CD4-positive, alpha-beta T cell treated with Interleukin-15 for 4 hours (primary cell): ENCODE results near the gene CCDC34.
"Not testable (repeated sequence)": the region's sequence is repeated elsewhere in the genome, so short reads cannot be mapped to it uniquely, and the experiment has no call there.

Experiments used
- DNase-seq: peaks from one replicate; pipeline ENCODE4 v3.0.0-alpha.2; 2020; ENCODE audit warnings: low spot score

The CCDC34 gene

GRCh38 chr11:27321340-27321739 lies 41.7 kb downstream of the CCDC34 start:
- not testable (repeated sequence) for DNase-seq

DNA sequence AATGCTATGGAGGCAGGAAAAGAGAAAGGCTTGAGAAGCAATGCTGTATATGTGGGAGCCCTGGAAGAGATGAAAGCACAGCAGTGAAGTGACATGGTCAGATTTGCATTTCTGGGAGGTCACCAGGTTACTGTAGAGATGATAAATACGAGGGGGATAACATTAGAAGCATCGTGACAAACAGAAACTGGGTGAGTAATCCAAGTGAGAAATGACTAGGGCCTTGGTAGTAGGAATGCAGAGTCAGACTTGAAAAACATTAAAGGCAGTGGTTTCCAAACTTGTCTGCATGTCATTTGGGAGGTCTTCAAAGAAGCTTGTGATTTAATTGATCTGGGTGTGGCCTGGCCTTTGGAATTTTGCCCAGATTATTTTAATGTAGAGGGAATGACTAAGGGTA lies 43.9 kb downstream of the CCDC34 start:
- no peak for DNase-seq

GRCh38 chr11:27317751-27318150 lies 45.3 kb downstream of the CCDC34 start:
- no peak for DNase-seq

GRCh38 chr11:27315836-27316235 lies 47.2 kb downstream of the CCDC34 start:
- no peak for DNase-seq

DNA sequence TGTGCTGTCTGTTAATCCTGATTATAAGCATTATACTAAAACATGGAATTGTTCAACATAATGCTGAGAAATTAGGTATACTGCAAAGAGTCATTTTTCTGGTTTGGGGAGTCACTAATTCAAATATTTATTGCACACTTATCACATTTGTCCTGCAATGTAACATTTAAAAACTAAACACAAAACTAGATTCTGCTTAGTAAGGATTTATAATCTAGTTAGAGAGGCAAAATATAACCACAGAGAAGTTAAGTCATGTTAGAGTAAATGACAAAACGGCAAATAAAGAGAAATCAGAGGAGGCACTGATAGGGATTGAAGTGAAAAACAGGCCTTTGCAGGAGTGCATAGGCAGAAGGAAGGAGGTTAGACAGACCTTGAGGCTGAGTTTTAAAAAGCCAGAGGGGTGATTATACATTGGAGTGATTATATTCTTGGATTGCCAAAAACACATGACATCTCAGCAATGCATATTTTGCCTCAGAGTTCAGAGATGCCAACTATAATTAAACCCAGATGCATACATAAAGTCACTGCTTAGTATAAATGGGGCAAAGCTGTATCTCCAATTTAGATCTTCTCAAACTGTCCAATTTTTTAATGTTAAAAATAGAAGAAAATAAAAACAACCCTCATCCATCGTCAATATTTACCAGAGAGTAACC lies 49.7 kb downstream of the CCDC34 start:
- DNase-seq, result no peak

- no peak for DNase-seq
Observed at GRCh38 chr11:27312110-27312509, 50.9 kb downstream of the CCDC34 start.

GRCh38 chr11:27310707-27311106 lies 52.3 kb downstream of the CCDC34 start:
- no peak for DNase-seq

DNA sequence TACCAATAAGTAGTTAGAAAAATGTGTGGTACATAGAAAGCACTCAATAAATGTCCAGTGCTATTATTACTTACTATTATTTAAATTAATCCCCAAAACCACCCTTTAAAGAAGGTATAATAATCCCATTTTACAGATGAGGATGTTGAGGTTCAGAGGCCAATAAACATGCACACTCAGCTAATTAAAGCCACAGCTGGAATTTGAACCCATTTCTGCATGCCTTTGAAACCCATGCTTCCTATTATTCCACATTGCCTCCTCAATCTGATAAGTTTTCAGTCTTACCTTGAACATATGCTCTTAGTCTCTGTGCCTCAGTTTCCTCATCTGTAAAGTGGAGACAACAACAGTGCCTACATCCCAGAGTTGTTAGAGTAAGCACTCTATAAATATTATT lies 52.8 kb downstream of the CCDC34 start:
- no peak for DNase-seq

DNA sequence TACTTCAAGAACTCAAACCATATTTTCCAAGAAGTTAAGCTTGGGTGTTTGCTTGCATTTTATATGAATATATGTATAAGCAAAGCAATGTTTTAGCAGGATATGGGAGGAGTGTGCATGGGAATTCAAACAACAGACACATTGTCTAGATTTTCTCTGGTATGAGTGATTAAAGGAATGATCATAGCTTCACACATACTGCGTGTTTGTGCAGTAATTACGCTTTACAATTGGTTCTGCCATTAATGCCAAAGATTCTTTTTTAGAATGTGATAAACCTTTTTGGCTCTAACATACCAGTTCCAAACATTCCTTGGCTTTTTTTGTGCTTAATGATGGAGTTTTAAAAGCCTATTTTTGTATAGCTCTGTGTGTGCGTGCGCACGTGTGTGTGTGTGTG lies 54.0 kb downstream of the CCDC34 start:
- DNase-seq, result no peak

DNA sequence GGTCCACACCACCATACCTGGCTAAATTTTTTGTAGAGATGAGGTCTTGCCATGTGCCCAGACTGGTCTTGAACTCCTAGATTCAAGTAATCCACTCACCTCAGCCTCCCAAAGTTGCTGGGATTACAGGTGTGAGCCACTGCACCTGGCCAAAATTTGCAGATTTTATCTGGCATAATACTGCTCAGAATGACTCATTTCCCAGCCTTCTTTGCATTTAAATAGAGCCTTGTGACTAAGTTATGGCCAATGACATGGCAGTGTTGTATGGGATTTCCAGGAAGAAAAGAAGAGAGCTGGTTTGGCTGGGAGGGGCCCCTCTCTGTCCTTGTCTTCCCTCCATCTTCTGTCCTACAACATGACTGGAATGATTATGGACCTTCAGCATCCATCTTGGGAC lies 55.8 kb downstream of the CCDC34 start:
- DNase-seq, result no peak

- DNase-seq, result no peak
Observed at GRCh38 chr11:27305751-27306150, 57.3 kb downstream of the CCDC34 start.

DNA sequence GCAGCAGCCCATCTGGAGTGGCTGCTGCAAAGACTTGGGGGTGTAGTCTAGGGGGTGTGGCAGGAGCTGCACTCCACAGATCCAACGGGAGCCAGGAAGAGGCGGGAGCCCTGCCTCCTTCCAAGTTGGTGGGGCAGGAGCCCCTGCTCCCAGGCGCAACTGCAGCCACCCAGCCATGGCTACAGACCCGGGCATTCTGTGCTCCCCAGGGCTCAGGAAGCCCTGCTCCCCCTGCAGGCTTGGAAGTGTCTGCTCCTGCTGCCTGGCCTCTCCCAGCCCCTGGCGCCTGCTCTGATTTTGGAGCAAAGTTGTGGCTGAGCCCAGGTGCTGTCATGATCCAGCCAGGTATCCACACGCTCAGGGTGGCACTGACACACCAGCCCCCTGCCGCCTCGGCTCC lies 58.5 kb downstream of the CCDC34 start:
- DNase-seq, result no peak

GRCh38 chr11:27303903-27304302 lies 59.1 kb downstream of the CCDC34 start:
- DNase-seq, result no peak

GRCh38 chr11:27300974-27301373 lies 62.0 kb downstream of the CCDC34 start:
- no peak for DNase-seq

DNA sequence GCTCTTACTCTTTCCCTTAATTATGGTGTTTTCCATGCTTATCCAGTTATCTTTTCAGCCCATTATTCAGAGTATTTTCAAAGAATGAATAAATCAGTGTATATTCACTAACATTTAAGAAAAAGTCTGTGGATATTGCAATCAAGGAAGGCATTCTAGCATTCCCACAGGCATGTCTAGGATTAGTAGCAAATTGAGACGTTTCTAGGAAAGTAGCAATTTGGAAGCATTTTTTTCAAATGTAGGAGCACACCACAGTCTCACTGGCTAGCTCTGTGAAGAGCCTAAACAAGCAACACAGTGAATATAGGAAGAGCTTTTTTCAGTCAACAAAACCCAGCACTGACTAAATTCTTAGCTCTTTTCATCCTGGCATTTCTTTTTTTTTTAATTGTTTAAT lies 65.4 kb downstream of the CCDC34 start:
- DNase-seq, result no peak

- DNase-seq, result no peak
Observed at GRCh38 chr11:27296497-27296896, 66.5 kb downstream of the CCDC34 start.

DNA sequence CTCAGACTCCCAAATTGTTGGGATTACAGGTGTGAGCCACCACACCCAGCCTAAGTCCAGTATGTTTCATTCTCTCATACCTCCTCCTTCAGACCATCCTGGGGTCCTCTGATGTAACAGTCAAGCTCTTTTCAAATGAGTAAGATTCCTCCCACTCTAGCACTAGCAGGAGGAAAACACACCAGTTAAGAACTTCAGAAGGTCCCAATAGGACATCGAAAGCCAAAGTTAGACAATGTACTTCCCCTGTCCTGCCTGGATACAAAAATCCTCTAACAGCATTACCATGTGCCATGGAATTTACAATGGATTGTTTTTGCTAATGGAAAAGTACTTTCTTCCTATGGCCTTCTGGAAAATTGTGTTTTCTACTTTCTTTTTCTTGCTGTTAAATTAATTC lies 67.1 kb downstream of the CCDC34 start:
- no peak for DNase-seq

DNA sequence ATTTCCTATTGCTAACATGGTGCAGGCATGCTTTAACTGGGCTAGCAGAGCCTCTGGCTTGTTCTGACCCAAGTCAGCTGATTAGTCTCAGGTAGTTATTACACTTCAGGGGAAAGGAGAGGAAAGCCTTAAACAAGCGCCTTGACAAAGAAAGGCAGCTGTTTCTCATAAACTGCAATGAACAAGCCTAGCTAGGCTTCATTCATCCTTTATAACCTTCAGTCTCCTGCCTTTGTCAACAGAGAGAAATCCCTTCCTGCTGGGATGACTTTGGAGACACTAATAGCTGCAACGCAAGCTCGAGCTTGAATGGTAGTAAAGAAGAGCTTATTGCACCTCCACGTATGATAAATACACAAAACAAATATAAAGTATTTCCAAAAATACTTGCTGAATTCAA lies 68.4 kb downstream of the CCDC34 start:
- no peak for DNase-seq

DNA sequence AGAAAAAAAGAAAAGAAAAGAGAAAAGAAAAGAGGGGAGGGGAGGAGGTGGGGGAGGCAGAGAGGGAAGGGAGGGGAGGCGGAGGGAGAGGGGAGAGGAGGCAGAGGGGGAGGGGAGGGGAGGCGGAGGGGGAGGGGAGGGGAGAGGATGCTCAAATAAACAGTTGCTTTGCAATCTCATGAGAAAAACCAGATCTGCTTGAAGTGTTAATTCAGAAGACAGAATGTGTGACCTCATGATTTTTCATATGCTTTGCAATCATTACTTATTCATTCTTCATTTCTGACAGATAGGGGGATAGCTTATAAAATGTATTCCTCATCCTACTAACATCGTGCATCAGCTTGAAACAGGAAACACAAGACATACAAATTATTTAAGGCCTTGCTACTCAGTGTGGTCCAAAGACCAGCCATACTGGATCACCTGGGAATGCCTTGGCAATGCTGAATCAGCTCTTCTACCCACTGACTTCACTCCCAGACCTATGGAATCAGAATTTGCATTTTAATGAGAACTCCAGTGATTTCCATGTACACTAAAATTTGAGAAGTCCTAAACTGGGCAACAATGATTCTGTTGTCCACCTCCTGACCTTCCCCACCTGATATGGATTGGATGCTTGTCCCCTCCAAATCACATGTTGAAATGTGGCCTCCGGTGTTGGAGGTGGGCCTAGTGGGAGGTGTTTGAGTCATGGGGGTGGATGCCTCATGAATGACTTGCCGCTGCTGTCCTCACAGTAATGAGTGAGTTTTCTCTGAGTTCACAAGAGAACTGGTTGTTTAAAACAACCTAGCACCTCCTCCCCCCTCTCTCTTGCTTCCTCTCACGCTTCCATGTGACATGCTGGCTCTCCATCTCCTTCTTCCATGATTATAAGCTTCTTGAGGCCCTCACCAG lies 69.2 kb downstream of the CCDC34 start:
- no peak for DNase-seq

DNA sequence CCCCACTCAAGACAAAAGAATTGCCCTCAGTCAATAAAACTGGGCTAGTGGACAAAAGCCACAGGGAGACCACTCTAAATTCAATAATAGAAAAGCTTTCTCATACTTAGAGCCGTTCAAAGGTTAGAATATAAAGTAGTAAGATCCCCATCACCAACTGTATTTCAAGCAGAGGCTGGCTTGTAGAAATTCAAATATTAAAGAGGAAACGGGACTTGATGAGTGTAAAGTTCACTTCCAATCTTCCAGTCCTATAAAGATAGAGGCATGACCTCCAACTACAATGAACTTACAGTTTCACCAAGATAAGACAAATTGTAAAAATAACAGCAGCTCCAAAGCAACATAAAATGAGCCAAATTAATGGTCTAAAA lies 70.4 kb downstream of the CCDC34 start:
- no peak for DNase-seq

GRCh38 chr11:27291954-27292636 lies 70.9 kb downstream of the CCDC34 start:
- no peak for DNase-seq

GRCh38 chr11:27291302-27291889 lies 71.6 kb downstream of the CCDC34 start:
- DNase-seq, result no peak
